Occipital lobe (tissue), 2 donors: ENCODE measurements around the gene EP400. TPM values are rescaled to one million over a fixed set of nuclear protein-coding genes. Genes with fewer than 3 reads are reported as not detected.

Experiments used
- DNase-seq: peaks from one replicate; lab custom pipeline; 2025; lab: John Stamatoyannopoulos, UW
- total RNA-seq: library from RNA; depleted of rRNA; stranded (reverse); fragments of >200 nt; gene quantifications from one replicate; pipeline ENCODE4 v1.2.3, GENCODE V29; 2014

EP400 gene
- total RNA-seq, 1 donor from 2014 or later, result 11.7 TPM

- no peak for DNase-seq
Measured at GRCh38 chr12:131927110-131928079, 22.3 kb upstream of the EP400 start.

DNA sequence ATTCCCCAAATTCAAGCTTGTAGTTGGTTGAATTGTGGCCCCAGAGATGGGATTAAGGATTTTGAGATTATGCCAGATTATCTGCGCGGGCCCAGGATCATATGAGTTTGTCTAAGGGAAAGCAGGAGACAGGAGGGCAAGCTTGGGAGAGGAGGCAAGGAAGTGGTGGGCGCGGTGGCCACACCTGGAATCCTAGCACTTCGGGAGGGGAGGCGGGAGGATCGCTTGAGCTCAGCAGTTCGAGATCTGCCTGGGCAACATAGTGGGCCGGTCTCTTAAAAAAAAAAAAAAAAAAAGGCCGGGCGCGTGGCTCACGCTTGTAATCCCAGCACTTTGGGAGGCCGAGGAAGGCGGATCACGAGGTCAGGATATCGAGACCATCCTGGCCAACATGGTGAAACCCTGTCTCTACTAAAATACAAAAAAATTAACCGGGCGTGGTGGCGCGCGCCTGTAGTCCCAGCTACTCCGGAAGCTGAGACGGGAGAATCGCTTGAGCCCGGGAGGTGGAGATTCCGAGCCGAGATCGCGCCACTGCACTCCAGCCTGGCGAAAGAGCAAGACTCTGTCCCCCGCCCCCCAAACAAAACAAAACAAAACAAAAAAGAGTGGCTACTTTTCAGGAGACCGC lies 21.5 kb upstream of the EP400 start:
- no peak for DNase-seq

DNA sequence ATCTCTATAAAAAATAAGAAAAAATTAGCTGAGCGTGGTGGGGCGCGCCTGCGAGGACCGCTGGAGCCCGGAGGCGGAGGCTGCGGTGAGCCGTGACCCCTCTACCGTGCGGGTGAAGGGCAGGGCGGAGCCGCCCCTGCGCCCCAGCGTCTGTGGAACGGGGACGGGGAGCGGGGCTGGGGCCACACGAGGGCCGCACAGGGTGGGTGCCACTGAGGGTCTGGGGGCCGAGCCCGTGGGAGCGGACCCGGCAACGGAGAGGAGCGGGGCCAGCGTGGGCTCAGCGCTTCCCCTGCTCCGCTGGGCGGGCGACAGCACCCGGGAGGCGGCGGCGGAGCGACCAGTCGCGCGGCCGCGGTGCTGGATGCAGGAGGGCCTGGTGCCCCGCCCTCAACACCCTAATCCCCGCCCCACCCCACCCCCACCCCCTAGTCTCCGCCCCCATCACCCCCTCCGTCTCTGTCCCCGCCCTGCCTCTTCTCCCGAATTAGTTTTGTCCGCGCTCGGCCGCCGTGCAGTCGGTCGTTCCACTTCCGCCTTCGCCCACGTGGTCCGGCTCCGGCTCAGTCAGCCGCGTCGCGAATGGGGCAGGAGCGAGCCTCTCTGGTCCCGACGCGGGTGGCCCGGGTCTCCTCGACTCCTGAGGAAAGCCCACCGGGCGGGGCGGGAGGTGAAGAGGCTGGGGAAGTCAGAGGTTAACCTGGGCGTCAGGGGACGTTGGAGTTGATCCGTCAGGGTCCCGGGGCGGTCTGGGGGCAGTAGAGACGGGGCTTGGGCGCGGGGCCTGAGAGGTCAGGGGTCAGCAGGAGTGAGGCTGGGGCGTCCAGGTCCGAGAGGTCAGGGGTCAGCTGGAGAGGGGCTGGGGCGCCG lies 20.8 kb upstream of the EP400 start, which contains the start of gene PUS1:
Gene PUS1 (plus strand): TSS at position 566 of the 870 bp plus-strand sequence. CDS start 447 bp downstream, outside the sequence.
- peak; percentile 92 for DNase-seq

- DNase-seq, result no peak
Measured at GRCh38 chr12:131929581-131930456, 19.9 kb upstream of the EP400 start.

DNA sequence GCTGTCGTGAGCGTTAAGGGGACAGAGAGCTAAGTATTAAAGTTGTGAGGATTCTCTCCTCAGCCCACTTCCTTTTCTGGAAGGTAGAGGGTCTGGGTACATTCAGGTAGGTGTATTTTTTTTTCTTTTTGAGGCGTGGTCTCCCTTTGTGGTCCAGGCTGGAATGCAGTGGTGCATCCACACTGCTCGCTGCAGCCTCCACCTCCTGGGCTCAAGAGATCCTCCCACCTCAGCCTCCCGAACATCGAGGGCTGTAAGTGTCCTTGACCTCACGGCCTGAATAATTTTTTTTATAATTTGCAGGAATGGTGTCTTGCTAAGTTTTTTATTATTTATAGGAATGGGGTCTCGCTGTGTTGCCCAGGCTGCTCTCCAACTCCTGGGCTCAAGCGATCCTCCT lies 19.2 kb upstream of the EP400 start:
- DNase-seq, result no peak

GRCh38 chr12:131933387-131933786 lies 16.4 kb upstream of the EP400 start:
- no peak for DNase-seq

- DNase-seq, result no peak
Measured at GRCh38 chr12:131934535-131934934, 15.2 kb upstream of the EP400 start.

GRCh38 chr12:131938082-131938481 lies 11.7 kb upstream of the EP400 start:
- no peak for DNase-seq

DNA sequence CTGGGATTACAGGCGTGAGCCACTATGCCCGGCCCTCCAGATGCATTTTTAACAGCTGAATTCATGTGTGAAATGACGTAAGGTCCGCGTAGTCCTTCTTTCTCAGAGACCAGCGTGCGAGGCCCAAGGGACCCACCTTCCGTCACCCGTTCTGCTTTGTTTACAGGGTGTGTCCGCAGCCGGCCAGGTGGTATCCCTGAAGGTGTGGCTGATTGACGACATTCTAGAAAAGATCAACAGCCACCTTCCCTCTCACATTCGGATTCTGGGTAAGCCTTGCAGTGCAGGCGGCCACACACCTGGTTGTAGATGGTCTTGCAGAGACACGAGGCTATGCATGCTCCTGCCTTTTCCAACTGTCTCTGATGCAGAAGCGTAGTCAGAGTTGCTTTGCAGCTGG lies 10.7 kb upstream of the EP400 start:
- no peak for DNase-seq

GRCh38 chr12:131940141-131940547 lies 9.6 kb upstream of the EP400 start:
- peak; percentile 26 for DNase-seq

DNA sequence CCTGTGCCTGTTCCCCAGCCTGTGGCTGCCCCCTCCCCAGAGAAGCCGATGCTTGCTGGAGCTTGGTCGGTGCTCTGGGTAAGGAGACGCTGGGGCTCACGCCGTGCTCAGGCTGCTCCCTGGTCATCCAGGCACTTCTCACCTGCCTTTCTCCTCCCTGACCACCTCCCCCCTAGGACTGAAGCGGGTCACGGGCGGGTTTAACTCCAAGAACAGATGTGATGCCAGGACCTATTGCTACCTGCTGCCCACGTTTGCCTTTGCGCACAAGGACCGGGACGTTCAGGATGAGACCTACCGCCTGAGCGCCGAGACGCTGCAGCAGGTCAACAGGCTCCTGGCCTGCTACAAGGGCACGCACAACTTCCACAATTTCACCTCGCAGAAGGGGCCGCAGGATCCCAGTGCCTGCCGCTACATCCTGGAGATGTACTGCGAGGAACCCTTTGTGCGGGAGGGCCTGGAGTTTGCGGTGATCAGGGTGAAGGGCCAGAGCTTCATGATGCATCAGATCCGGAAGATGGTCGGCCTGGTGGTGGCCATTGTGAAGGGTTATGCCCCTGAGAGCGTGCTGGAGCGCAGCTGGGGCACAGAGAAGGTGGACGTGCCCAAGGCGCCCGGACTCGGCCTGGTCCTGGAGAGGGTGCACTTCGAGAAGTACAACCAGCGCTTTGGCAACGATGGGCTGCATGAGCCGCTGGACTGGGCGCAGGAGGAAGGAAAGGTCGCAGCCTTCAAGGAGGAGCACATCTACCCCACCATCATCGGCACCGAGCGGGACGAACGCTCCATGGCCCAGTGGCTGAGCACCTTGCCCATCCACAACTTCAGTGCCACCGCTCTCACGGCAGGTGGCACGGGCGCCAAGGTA lies 8.4 kb upstream of the EP400 start:
- no peak for DNase-seq

GRCh38 chr12:131941987-131942341 lies 7.8 kb upstream of the EP400 start:
- DNase-seq, result no peak

GRCh38 chr12:131942671-131943070 lies 7.1 kb upstream of the EP400 start:
- no peak for DNase-seq

DNA sequence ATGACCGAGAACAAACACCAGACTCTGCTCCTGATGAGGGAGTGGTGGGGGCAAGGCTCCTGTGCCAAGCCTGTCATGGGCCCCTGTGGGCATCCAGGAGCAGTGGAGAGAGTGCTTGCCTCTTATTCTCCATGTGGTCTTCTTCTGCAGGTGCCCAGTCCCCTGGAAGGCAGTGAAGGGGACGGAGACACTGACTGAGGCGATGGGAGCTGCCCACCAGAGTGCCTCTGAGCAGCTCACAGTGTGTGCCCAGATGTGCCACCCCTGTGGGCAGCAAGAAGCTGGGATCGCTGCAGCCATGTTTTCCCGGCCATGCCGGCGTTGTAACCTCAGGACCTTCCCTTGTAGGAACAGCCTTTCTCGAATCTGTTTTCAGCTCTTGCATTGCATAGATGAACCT lies 6.4 kb upstream of the EP400 start:
- no peak for DNase-seq

- no peak for DNase-seq
Measured at GRCh38 chr12:131943876-131944275, 5.9 kb upstream of the EP400 start.

DNA sequence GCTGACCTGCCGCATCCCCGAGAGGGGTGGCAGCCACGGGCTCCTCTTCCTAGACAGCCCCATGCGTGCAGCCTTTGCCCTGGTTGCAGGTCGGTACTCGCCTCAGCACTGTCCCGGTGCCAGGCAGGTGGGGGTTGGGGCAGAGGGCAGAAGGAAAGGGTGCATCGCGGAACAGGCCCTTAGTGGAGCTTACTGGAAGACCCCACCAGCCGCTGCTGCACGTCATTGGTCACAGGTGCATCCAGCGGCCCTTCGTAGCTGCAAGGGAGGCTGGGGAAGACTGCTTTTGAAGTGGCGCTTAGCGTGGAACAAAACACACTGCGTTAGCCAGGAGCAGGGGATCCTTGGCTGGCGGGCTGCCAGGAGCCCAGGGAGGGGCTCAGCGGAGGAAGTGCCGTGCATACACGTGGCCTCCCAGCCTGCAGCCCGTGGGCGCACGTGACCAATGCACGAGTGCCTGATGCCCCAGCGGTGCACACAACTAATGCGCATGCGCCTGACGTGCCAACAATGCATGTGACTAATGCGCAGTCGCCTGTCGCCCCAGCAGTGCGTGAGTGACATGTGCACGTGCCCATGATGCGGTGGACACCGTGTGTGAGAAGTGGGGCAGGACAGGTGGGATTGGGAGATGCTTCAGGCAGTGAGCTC lies 5.0 kb upstream of the EP400 start:
- no peak for DNase-seq

- no peak for DNase-seq
Measured at GRCh38 chr12:131946757-131947156, 3.0 kb upstream of the EP400 start.

DNA sequence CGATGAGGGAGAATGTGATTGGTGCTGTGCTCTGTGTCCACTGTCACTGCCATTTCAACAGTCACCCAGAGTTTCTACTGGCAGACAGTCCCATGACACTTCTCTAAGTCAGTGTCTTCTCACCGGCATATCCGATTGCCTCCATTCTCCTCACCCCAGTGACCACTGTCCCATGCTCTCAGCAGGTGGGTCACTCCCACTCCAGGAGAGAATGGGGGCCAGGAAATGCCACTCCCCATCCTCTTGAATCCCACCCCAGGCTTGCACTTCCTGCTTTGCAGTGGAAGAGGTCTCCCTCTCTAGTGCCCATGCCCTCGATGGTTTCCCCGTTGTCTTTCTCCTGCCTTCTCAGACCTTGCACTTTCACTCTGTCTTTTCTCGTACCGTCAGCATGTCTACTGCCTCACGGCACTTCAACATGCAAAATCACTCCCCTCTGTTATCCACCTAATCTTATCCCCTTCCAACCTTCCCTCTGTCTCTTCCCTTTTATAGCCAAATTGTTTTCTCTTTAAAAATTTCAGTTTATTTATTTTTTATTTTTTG lies 2.2 kb upstream of the EP400 start:
- no peak for DNase-seq

DNA sequence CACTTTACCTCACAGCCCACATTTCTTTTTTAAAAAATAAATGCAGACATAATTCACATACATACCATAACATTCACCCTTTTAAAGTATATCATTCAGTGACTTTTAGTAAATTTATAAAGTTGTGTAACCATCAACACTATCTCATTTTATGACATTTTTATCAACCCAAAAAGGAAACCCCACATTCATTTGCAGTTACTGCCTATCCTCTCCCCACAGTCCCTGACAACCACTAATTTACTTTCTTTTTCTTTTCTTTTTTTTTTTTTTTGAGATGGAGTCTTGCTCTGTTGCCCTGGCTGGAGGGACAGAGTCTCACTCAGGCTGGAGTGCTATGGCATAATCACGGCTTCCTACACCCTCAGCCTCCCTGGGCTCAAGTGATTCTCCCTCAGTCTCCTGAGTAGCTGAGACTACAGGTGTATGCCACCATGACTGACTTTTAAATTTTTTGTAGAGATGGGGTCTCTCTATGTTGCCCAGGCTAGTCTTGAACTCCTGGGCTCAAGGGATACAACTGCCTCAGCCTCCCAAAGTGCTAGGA lies 1.5 kb upstream of the EP400 start:
- DNase-seq, result no peak
